HepG2 (cell line): ENCODE results near the gene IER2. TPM values are rescaled to one million over a fixed set of nuclear protein-coding genes. Genes with fewer than 3 reads are reported as not detected.

Source experiments
- CEBPB ChIP-seq: IDR thresholded peaks from 2 replicates; pipeline ENCODE4 v1.6.1; 2011; ENCODE audit warnings: low read depth, low read length, improper control_type of control experiment, borderline replicate concordance
- EEA1 ChIP-seq: sonication (generic); formaldehyde crosslinking; IDR thresholded peaks from 2 replicates; pipeline ENCODE4 v1.5.1; 2020; ENCODE audit warnings: mild to moderate bottlenecking, missing genetic modification reagents, borderline replicate concordance
- EED ChIP-seq: sonication (generic); formaldehyde crosslinking; IDR thresholded peaks from 2 replicates; pipeline ENCODE4 v1.5.0; 2020; ENCODE audit warnings: mild to moderate bottlenecking, missing genetic modification reagents
- FOXP4 ChIP-seq: sonication (generic); formaldehyde crosslinking; IDR thresholded peaks from 2 replicates; pipeline ENCODE4 v1.4.0; 2020; ENCODE audit warnings: missing genetic modification reagents
- HES4 ChIP-seq: sonication (generic); formaldehyde crosslinking; IDR thresholded peaks from 2 replicates; pipeline ENCODE4 v1.9.0; 2021; ENCODE audit warnings: mild to moderate bottlenecking, missing genetic modification reagents, borderline replicate concordance
- PBX2 ChIP-seq: IDR thresholded peaks from 2 replicates; pipeline ENCODE4 v1.6.1; 2016; ENCODE audit warnings: control low read depth
- PITX1 ChIP-seq: sonication (generic); formaldehyde crosslinking; IDR thresholded peaks from 2 replicates; pipeline ENCODE4 v1.5.1; 2020; ENCODE audit warnings: mild to moderate bottlenecking, missing genetic modification reagents
- RBAK ChIP-seq: sonication (generic); formaldehyde crosslinking; IDR thresholded peaks from 2 replicates; pipeline ENCODE4 v1.5.1; 2020; ENCODE audit warnings: mild to moderate bottlenecking, missing genetic modification reagents
- RELA ChIP-seq: sonication (generic); formaldehyde crosslinking; IDR thresholded peaks from 2 replicates; pipeline ENCODE4 v1.4.0; 2020; ENCODE audit warnings: missing genetic modification reagents
- RFX1 ChIP-seq: fragments of 450-650 bp; IDR thresholded peaks from 2 replicates; pipeline ENCODE4 v1.6.1; 2017
- SMAD1 ChIP-seq: sonication (generic); formaldehyde crosslinking; IDR thresholded peaks from 2 replicates; pipeline ENCODE4 v1.4.0; 2020; ENCODE audit warnings: missing genetic modification reagents, low read depth, mild to moderate bottlenecking, borderline replicate concordance
- THRA ChIP-seq: sonication (generic); formaldehyde crosslinking; IDR thresholded peaks from 2 replicates; pipeline ENCODE4 v1.4.0; 2020; ENCODE audit warnings: missing genetic modification reagents, borderline replicate concordance
- YEATS4 ChIP-seq: sonication (generic); formaldehyde crosslinking; IDR thresholded peaks from 2 replicates; pipeline ENCODE4 v1.4.0; 2020; ENCODE audit warnings: missing genetic modification reagents, borderline replicate concordance
- ZBTB3 ChIP-seq: sonication (generic); formaldehyde crosslinking; IDR thresholded peaks from 2 replicates; pipeline ENCODE4 v1.4.0; 2020; ENCODE audit warnings: low read depth, mild to moderate bottlenecking, moderate library complexity, missing genetic modification reagents, borderline replicate concordance
- ZFP1 ChIP-seq: IDR thresholded peaks from 2 replicates; pipeline ENCODE4 v1.6.1; 2016
- ZFP37 ChIP-seq: sonication (generic); formaldehyde crosslinking; IDR thresholded peaks from 2 replicates; pipeline ENCODE4 v1.4.0; 2020; ENCODE audit warnings: missing genetic modification reagents, borderline replicate concordance
- ZFP62 ChIP-seq: sonication (generic); formaldehyde crosslinking; IDR thresholded peaks from 2 replicates; pipeline ENCODE4 v1.4.0; 2020; ENCODE audit warnings: missing genetic modification reagents
- ZNF646 ChIP-seq: sonication (generic); formaldehyde crosslinking; IDR thresholded peaks from 2 replicates; pipeline ENCODE4 v1.9.0; 2021; ENCODE audit warnings: mild to moderate bottlenecking, missing genetic modification reagents
- ZNF720 ChIP-seq: sonication (generic); formaldehyde crosslinking; IDR thresholded peaks from 2 replicates; pipeline ENCODE4 v1.4.0; 2020; ENCODE audit warnings: missing genetic modification reagents
- polyA plus RNA-seq, 8 experiments: library from polyadenylated mRNA; depleted of rRNA in 3 of 8; stranded (reverse) in 7 of 8; unstranded in 1 of 8; fragments of >200 nt; fragmentation: Illumina TruSeq in 4 of 8; extraction: Trizol in 4 of 8; gene quantifications; 2 replicates each; pipeline versions ENCODE4 v1.2.1 to v1.2.3, GENCODE V29; 2011 to 2016; ENCODE audit warnings: low read depth in 4 of 8, missing spikeins in 1 of 8, mixed read lengths in 1 of 8; ENCODE audit not compliant: insufficient read depth in 1 of 8
- total RNA-seq, 5 experiments: library from RNA; depleted of rRNA; stranded (reverse); fragments of >200 nt; fragmentation: Illumina TruSeq; extraction: Trizol; gene quantifications; 2 replicates each; pipeline ENCODE4 v1.2.3, GENCODE V29; 2016; ENCODE audit warnings: low read depth in 1 of 5

IER2 gene
- total and polyA plus RNA-seq, 2 of the 13 experiments (the other 11 are each of a cell fraction or from before 2014, with no cell fraction given) = 10.1 to 14.3 TPM

GRCh38 chr19:13151605-13152355 lies 1.6 kb downstream of the IER2 start (continued):
- TF ChIP-seq YEATS4 = peak; percentile 89; the same call in 1 of the 2 replicates
- TF ChIP-seq THRA (CRISPR knock-in tag) = peak; percentile 75
- TF ChIP-seq ZNF646 (CRISPR knock-in tag) = no peak
- TF ChIP-seq ZFP37 (CRISPR knock-in tag) = peak; percentile 75
- TF ChIP-seq ZNF720 = no peak
- TF ChIP-seq ZFP62 = no peak
- TF ChIP-seq PBX2 = no peak
- TF ChIP-seq RBAK = no peak
- TF ChIP-seq HES4 (CRISPR knock-in tag) = no peak
- TF ChIP-seq ZBTB3 (CRISPR knock-in tag) = peak; percentile 89; the same call in 1 of the 2 replicates
- TF ChIP-seq EED = no peak; the same call in 1 of the 2 replicates
- no peak for TF ChIP-seq EEA1 (CRISPR knock-in tag)
- no peak for TF ChIP-seq ZFP1 (CRISPR knock-in tag)
- peak; percentile 37; the same call in 1 of the 2 replicates for TF ChIP-seq SMAD1 (CRISPR knock-in tag)
- 0 out of 2 replicates have a peak, but pooled peaks have one; percentile 38 for TF ChIP-seq PITX1
- TF ChIP-seq FOXP4 = peak; percentile 54
- TF ChIP-seq RFX1 = no peak
- TF ChIP-seq RELA = no peak; the same call in 1 of the 2 replicates
- no peak for TF ChIP-seq CEBPB
